ENCODE measurements around the gene CMTR1. TPM values are rescaled to one million over a fixed set of nuclear protein-coding genes. Genes with fewer than 3 reads are reported as not detected.

Gene CMTR1
- total and polyA plus RNA-seq, 7 experiments from 2014 or later, result 21.1 to 89.4 (median 70.3) TPM

- no peaks in the 10 kb centered on the region for H3K36me3 ChIP-seq (ENCODE audit: control insufficient read depth in 2 of 3, insufficient read depth in 3 of 3, low read length in 3 of 3)
- H3K27me3 Mint-ChIP-seq, result no peaks in the 10 kb centered on the region
- DNase-seq (no peak), ATAC-seq (no peak)
- no peaks in the 10 kb centered on the region for H3K27me3 ChIP-seq (ENCODE audit: control insufficient read depth in 2 of 2, insufficient read depth in 2 of 2, low read length in 2 of 2)
- H3K27ac ChIP-seq (ENCODE audit: low read depth, low read length), result peak overlapping the region; percentile 97
- H3K4me3 Mint-ChIP-seq, result peak overlapping the region; percentile 31 to 93 (median 84)
- H3K9me3 Mint-ChIP-seq, result no peaks in the 10 kb centered on the region
- peaks cover 42 to 78% (median 70%) of the 10 kb centered on the region in 7 donors for H3K4me1 Mint-ChIP-seq
- H3K36me3 Mint-ChIP-seq, result peaks cover 0 to 11% (median 3%) of the 10 kb centered on the region in 5 donors
- H3K4me3 ChIP-seq (ENCODE audit: low read length), result peak overlapping the region; percentile 55
- intact Hi-C loops (cut with micrococcal nuclease), result loop anchor here in 1 of 2 donors (5.0 to 10.0 kb wide), 2 partner anchors 346 to 1073 kb away; partner anchors contain the start of genes KCTD20, PIM1 and PXT1
- ChIA-PET POLR2A (interaction anchor here (0.6 to 12.3 kb wide), 6 partner anchors 8 to 80 kb away, joined by 4 to 376 read pairs (median 9); partner anchors contain the start of gene CCDC167), CTCF (interaction anchor here (3.2 to 3.9 kb wide), 3 partner anchors 15 to 32 kb away, joined by 15 to 54 read pairs (median 20); partner anchors contain the start of gene CCDC167)
- H3K27ac Mint-ChIP-seq, result peak overlapping the region; percentile 92 to 99 (median 97)
- no peaks in the 10 kb centered on the region for H3K9me3 ChIP-seq (ENCODE audit: control insufficient read depth in 2 of 3, low read length in 3 of 3)
- peaks cover 59 to 83% of the 10 kb centered on the region in 2 donors for H3K4me1 ChIP-seq (ENCODE audit: control insufficient read depth in 2 of 2, insufficient read depth in 2 of 2, low read length in 2 of 2)
Observed at GRCh38 chr6:37518116-37518515, 85.1 kb downstream of the CMTR1 start.

- H3K27me3 ChIP-seq (ENCODE audit: control insufficient read depth in 2 of 2, insufficient read depth in 2 of 2, low read length in 2 of 2), result no peaks in the 10 kb centered on the region
- H3K27ac Mint-ChIP-seq, result peak overlapping the region in 6 of 9 donors; percentile 28 to 98 (median 83)
- H3K4me1 ChIP-seq (ENCODE audit: control insufficient read depth in 2 of 2, insufficient read depth in 2 of 2, low read length in 2 of 2), result peaks cover 45 to 69% of the 10 kb centered on the region in 2 donors
- H3K9me3 Mint-ChIP-seq, result no peaks in the 10 kb centered on the region
- ATAC-seq (no peak), DNase-seq (no peak)
- H3K4me3 Mint-ChIP-seq, result peak overlapping the region in 6 of 10 donors; percentile 27 to 85 (median 82)
- CTCF ChIA-PET, result interaction anchor here (1.2 kb wide), 1 partner anchor 46 kb away, joined by 3 read pairs; no protein-coding TSS in a partner anchor
- H3K4me1 Mint-ChIP-seq, result peaks cover 33 to 69% (median 57%) of the 10 kb centered on the region in 7 donors
- no peaks in the 10 kb centered on the region for H3K27me3 Mint-ChIP-seq
- H3K36me3 Mint-ChIP-seq, result peaks cover 0 to 11% (median 3%) of the 10 kb centered on the region in 5 donors
- H3K27ac ChIP-seq (ENCODE audit: low read depth, low read length), result no peak overlapping the region
- intact Hi-C loops (cut with micrococcal nuclease), result loop anchor here in 1 of 2 donors (5.0 to 10.0 kb wide), 2 partner anchors 347 to 1075 kb away; partner anchors contain the start of genes KCTD20, PIM1 and PXT1
- H3K36me3 ChIP-seq (ENCODE audit: control insufficient read depth in 2 of 3, insufficient read depth in 3 of 3, low read length in 3 of 3), result no peaks in the 10 kb centered on the region
- no peak overlapping the region for H3K4me3 ChIP-seq (ENCODE audit: low read length)
- POLR2A ChIA-PET, result interaction anchor here (1.0 to 12.3 kb wide), 3 partner anchors 12 to 43 kb away, joined by 3 to 376 read pairs (median 4); partner anchors contain the start of gene CCDC167
- no peaks in the 10 kb centered on the region for H3K9me3 ChIP-seq (ENCODE audit: control insufficient read depth in 2 of 3, low read length in 3 of 3)
Observed at GRCh38 chr6:37519461-37519860, 86.4 kb downstream of the CMTR1 start.

- intact Hi-C loops (cut with micrococcal nuclease), result no loop called here
- H3K27me3 Mint-ChIP-seq, result peaks cover 0 to 8% (median 0%) of the 10 kb centered on the region in 5 donors
- no peak overlapping the region for H3K27ac ChIP-seq (ENCODE audit: low read depth, low read length)
- H3K4me3 ChIP-seq (ENCODE audit: low read length), result no peak overlapping the region
- no peaks in the 10 kb centered on the region for H3K9me3 Mint-ChIP-seq
- no peak for ATAC-seq
- H3K36me3 ChIP-seq (ENCODE audit: control insufficient read depth in 2 of 3, insufficient read depth in 3 of 3, low read length in 3 of 3), result no peaks in the 10 kb centered on the region
- CTCF ChIA-PET, result no interaction called here
- peaks cover 31 to 69% (median 58%) of the 10 kb centered on the region in 7 donors for H3K4me1 Mint-ChIP-seq
- no peak for DNase-seq
- no peak overlapping the region for H3K4me3 Mint-ChIP-seq
- no peaks in the 10 kb centered on the region for H3K9me3 ChIP-seq (ENCODE audit: control insufficient read depth in 2 of 3, low read length in 3 of 3)
- H3K27ac Mint-ChIP-seq, result peak overlapping the region in 1 of 9 donors; percentile 2
- peaks cover 0 to 11% (median 3%) of the 10 kb centered on the region in 5 donors for H3K36me3 Mint-ChIP-seq
- peaks cover 31 to 55% of the 10 kb centered on the region in 2 donors for H3K4me1 ChIP-seq (ENCODE audit: control insufficient read depth in 2 of 2, insufficient read depth in 2 of 2, low read length in 2 of 2)
- POLR2A ChIA-PET, result no interaction called here
- no peaks in the 10 kb centered on the region for H3K27me3 ChIP-seq (ENCODE audit: control insufficient read depth in 2 of 2, insufficient read depth in 2 of 2, low read length in 2 of 2)
Observed at GRCh38 chr6:37520926-37521325, 87.9 kb downstream of the CMTR1 start.

GRCh38 chr6:37521674-37522073 lies 88.7 kb downstream of the CMTR1 start:
- Histone ChIP-seq H3K27ac (ENCODE audit: low read depth, low read length) (no peak overlapping the region), H3K4me1 (ENCODE audit: control insufficient read depth in 2 of 2, insufficient read depth in 2 of 2, low read length in 2 of 2) (peaks cover 26 to 52% of the 10 kb centered on the region in 2 donors), H3K27me3 (ENCODE audit: control insufficient read depth in 2 of 2, insufficient read depth in 2 of 2, low read length in 2 of 2) (no peaks in the 10 kb centered on the region), H3K36me3 (ENCODE audit: control insufficient read depth in 2 of 3, insufficient read depth in 3 of 3, low read length in 3 of 3) (no peaks in the 10 kb centered on the region), H3K4me3 (ENCODE audit: low read length) (no peak overlapping the region), H3K9me3 (ENCODE audit: control insufficient read depth in 2 of 3, low read length in 3 of 3) (no peaks in the 10 kb centered on the region)
- Mint-ChIP-seq H3K9me3 (no peaks in the 10 kb centered on the region), H3K36me3 (peaks cover 0 to 11% (median 3%) of the 10 kb centered on the region in 5 donors), H3K27me3 (peaks cover 0 to 8% (median 0%) of the 10 kb centered on the region in 5 donors), H3K4me1 (peaks cover 25 to 67% (median 53%) of the 10 kb centered on the region in 7 donors), H3K4me3 (no peak overlapping the region), H3K27ac (peak overlapping the region in 2 of 9 donors; percentile 43 to 83)
- no peak for ATAC-seq
- intact Hi-C loops (cut with micrococcal nuclease), result no loop called here
- CTCF ChIA-PET, result interaction anchor here (1.2 kb wide), 1 partner anchor 58 kb away, joined by 4 read pairs; no protein-coding TSS in a partner anchor
- DNase-seq, result no peak
- POLR2A ChIA-PET, result no interaction called here

GRCh38 chr6:37522836-37523235 lies 89.8 kb downstream of the CMTR1 start:
- Histone ChIP-seq H3K27me3 (ENCODE audit: control insufficient read depth in 2 of 2, insufficient read depth in 2 of 2, low read length in 2 of 2) (no peaks in the 10 kb centered on the region), H3K9me3 (ENCODE audit: control insufficient read depth in 2 of 3, low read length in 3 of 3) (no peaks in the 10 kb centered on the region), H3K27ac (ENCODE audit: low read depth, low read length) (no peak overlapping the region), H3K4me3 (ENCODE audit: low read length) (no peak overlapping the region), H3K36me3 (ENCODE audit: control insufficient read depth in 2 of 3, insufficient read depth in 3 of 3, low read length in 3 of 3) (no peaks in the 10 kb centered on the region), H3K4me1 (ENCODE audit: control insufficient read depth in 2 of 2, insufficient read depth in 2 of 2, low read length in 2 of 2) (peaks cover 14 to 42% of the 10 kb centered on the region in 2 donors)
- ChIA-PET POLR2A (interaction anchor here (0.8 kb wide), 1 partner anchor 21 kb away, joined by 4 read pairs; no protein-coding TSS in a partner anchor), CTCF (interaction anchor here (0.9 to 1.2 kb wide), 2 partner anchors 16 to 57 kb away, joined by 3 to 4 read pairs; no protein-coding TSS in a partner anchor)
- ATAC-seq (no peak), DNase-seq (no peak)
- H3K4me1 Mint-ChIP-seq, result peaks cover 13 to 64% (median 50%) of the 10 kb centered on the region in 7 donors
- peak overlapping the region in 1 of 9 donors; percentile 83 for H3K27ac Mint-ChIP-seq
- intact Hi-C loops (cut with micrococcal nuclease), result no loop called here
- no peaks in the 10 kb centered on the region for H3K9me3 Mint-ChIP-seq
- no peak overlapping the region for H3K4me3 Mint-ChIP-seq
- peaks cover 0 to 11% (median 3%) of the 10 kb centered on the region in 5 donors for H3K36me3 Mint-ChIP-seq
- H3K27me3 Mint-ChIP-seq, result peaks cover 0 to 16% (median 0%) of the 10 kb centered on the region in 5 donors

GRCh38 chr6:37523412-37523811 lies 90.4 kb downstream of the CMTR1 start:
- Mint-ChIP-seq H3K27ac (peak overlapping the region in 1 of 9 donors; percentile 7), H3K4me3 (no peak overlapping the region), H3K36me3 (peaks cover 0 to 11% (median 3%) of the 10 kb centered on the region in 5 donors), H3K4me1 (peaks cover 7 to 58% (median 44%) of the 10 kb centered on the region in 7 donors), H3K27me3 (peaks cover 0 to 16% (median 0%) of the 10 kb centered on the region in 5 donors), H3K9me3 (no peaks in the 10 kb centered on the region)
- ATAC-seq (no peak), DNase-seq (no peak)
- H3K36me3 ChIP-seq (ENCODE audit: control insufficient read depth in 2 of 3, insufficient read depth in 3 of 3, low read length in 3 of 3), result no peaks in the 10 kb centered on the region
- POLR2A ChIA-PET, result no interaction called here
- CTCF ChIA-PET, result no interaction called here
- H3K4me1 ChIP-seq (ENCODE audit: control insufficient read depth in 2 of 2, insufficient read depth in 2 of 2, low read length in 2 of 2), result peaks cover 9 to 37% of the 10 kb centered on the region in 2 donors
- no peaks in the 10 kb centered on the region for H3K9me3 ChIP-seq (ENCODE audit: control insufficient read depth in 2 of 3, low read length in 3 of 3)
- no peak overlapping the region for H3K27ac ChIP-seq (ENCODE audit: low read depth, low read length)
- no peaks in the 10 kb centered on the region for H3K27me3 ChIP-seq (ENCODE audit: control insufficient read depth in 2 of 2, insufficient read depth in 2 of 2, low read length in 2 of 2)
- intact Hi-C loops (cut with micrococcal nuclease), result no loop called here
- H3K4me3 ChIP-seq (ENCODE audit: low read length), result no peak overlapping the region
